ENCODE data around the gene MPL.

- no peak for TF ChIP-seq CTCF (IDR thresholded peaks at IDR 0.05; ENCODE audit: control extremely low read depth in 1 of 3, insufficient read depth in 1 of 3, low read depth in 1 of 3, low read length in 3 of 3)
- TF ChIP-seq EGR1 (IDR thresholded peaks at IDR 0.05; ENCODE audit: borderline replicate concordance, low read depth, low read length), result no peak
- TF ChIP-seq CBX8 (IDR thresholded peaks at IDR 0.05; ENCODE audit: borderline replicate concordance, low read depth, low read length), result no peak
- no peak for TF ChIP-seq TCF12 (IDR thresholded peaks at IDR 0.05; ENCODE audit: low read depth, low read length)
- no peak for TF ChIP-seq GABPA (IDR thresholded peaks at IDR 0.05; ENCODE audit: borderline replicate concordance, insufficient read depth, low read length)
Measured at GRCh38 chr1:43352881-43353280, 15.3 kb downstream of the MPL start.
